Lower leg skin (tissue), 3 donors: ENCODE measurements around the gene TAPBP.

Experiments used
- POLR2A ChIP-seq, 2 donors: fragments of 450-650 bp; IDR thresholded peaks; one replicate each; pipeline ENCODE4 v1.6.1; 2016 to 2017; ENCODE audit warnings: antibody characterized with exemption in 2 of 2, mild to moderate bottlenecking in 1 of 2, moderate library complexity in 1 of 2
- TF ChIP-seq, protein P1 (sequence below), 3 donors: fragments of 450-650 bp; IDR thresholded peaks; one replicate each; pipeline ENCODE4 v1.5.1; 2016; ENCODE audit warnings: antibody characterized with exemption in 3 of 3, mild to moderate bottlenecking in 3 of 3, moderate library complexity in 2 of 3

- TF ChIP-seq POLR2A (IDR thresholded peaks at IDR 0.05) = no peak
- TF ChIP-seq, protein P1, sequence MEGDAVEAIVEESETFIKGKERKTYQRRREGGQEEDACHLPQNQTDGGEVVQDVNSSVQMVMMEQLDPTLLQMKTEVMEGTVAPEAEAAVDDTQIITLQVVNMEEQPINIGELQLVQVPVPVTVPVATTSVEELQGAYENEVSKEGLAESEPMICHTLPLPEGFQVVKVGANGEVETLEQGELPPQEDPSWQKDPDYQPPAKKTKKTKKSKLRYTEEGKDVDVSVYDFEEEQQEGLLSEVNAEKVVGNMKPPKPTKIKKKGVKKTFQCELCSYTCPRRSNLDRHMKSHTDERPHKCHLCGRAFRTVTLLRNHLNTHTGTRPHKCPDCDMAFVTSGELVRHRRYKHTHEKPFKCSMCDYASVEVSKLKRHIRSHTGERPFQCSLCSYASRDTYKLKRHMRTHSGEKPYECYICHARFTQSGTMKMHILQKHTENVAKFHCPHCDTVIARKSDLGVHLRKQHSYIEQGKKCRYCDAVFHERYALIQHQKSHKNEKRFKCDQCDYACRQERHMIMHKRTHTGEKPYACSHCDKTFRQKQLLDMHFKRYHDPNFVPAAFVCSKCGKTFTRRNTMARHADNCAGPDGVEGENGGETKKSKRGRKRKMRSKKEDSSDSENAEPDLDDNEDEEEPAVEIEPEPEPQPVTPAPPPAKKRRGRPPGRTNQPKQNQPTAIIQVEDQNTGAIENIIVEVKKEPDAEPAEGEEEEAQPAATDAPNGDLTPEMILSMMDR (IDR thresholded peaks at IDR 0.05) = no peak
These were observed 31.1 kb upstream of the TAPBP start for GRCh38 chr6:33344701-33345697.
